GM23338 (cell line): Measurements from ENCODE around the gene PRR35. TPM values are rescaled to one million over a fixed set of nuclear protein-coding genes. Genes with fewer than 3 reads are reported as not detected.

Source experiments
- ATAC-seq: fragments of 200-7000 bp; cut with Tn5 transposase; 3 replicates; pipeline ENCODE4 v1.9.1; 2020
- DNase-seq: peaks from one replicate; pipeline ENCODE4 v3.0.0-alpha.2; 2015; ENCODE audit warnings: low spot score
- H2AFZ ChIP-seq: fragments of 200-600 bp; sonication (generic); 2 replicates; pipeline ENCODE4 v1.8.0; 2016; ENCODE audit warnings: antibody characterized with exemption, mild to moderate bottlenecking, moderate library complexity
- H3F3A ChIP-seq: fragments of 200-600 bp; sonication (generic); replicated peaks from 2 replicates; pipeline ENCODE4 v1.8.0; 2017; ENCODE audit warnings: antibody characterized with exemption, mixed run types, low read depth
- H3K27ac ChIP-seq: fragments of 200-600 bp; sonication (generic); 2 replicates; pipeline ENCODE4 v1.6.1; 2016; ENCODE audit warnings: low read depth
- H3K27me3 ChIP-seq: fragments of 200-600 bp; sonication (generic); 2 replicates; pipeline ENCODE4 v1.8.0; 2016; ENCODE audit warnings: mild to moderate bottlenecking, mixed run types, moderate library complexity; ENCODE audit not compliant: insufficient read depth
- H3K36me3 ChIP-seq: fragments of 200-600 bp; sonication (generic); 2 replicates; pipeline ENCODE4 v1.8.0; 2016; ENCODE audit warnings: mild to moderate bottlenecking; ENCODE audit not compliant: insufficient read depth
- H3K4me1 ChIP-seq: fragments of 200-600 bp; sonication (generic); 2 replicates; pipeline ENCODE4 v1.8.0; 2016; ENCODE audit warnings: mild to moderate bottlenecking, moderate library complexity; ENCODE audit not compliant: insufficient read depth
- H3K4me2 ChIP-seq: fragments of 200-600 bp; sonication (generic); 2 replicates; pipeline ENCODE4 v1.7.1; 2017; ENCODE audit warnings: mixed run types
- H3K4me3 ChIP-seq: fragments of 200-600 bp; sonication (generic); 2 replicates; pipeline ENCODE4 v1.6.1; 2016; ENCODE audit warnings: mixed run types
- H3K79me2 ChIP-seq: fragments of 200-600 bp; sonication (generic); replicated peaks from 2 replicates; pipeline ENCODE4 v1.8.0; 2017; ENCODE audit warnings: mild to moderate bottlenecking; ENCODE audit not compliant: insufficient read depth
- H3K9me2 ChIP-seq: fragments of 200-600 bp; sonication (generic); 2 replicates; pipeline ENCODE4 v1.8.0; 2017; ENCODE audit not compliant: insufficient read depth
- H4K20me1 ChIP-seq: fragments of 200-600 bp; sonication (generic); replicated peaks from 2 replicates; pipeline ENCODE4 v1.8.0; 2017; ENCODE audit warnings: mild to moderate bottlenecking; ENCODE audit not compliant: insufficient read depth
- H3K27ac Mint-ChIP-seq: 2 replicates; pipeline ENCODE4 v1.8.0; 2020; ENCODE audit warnings: inconsistent platforms, mild to moderate bottlenecking, moderate library complexity, mixed read lengths
- H3K27me3 Mint-ChIP-seq: 3 replicates; pipeline ENCODE4 v1.8.0; 2022; ENCODE audit warnings: low read depth, mild to moderate bottlenecking, moderate library complexity, mixed read lengths, inconsistent platforms; ENCODE audit not compliant: insufficient read depth, poor library complexity
- H3K36me3 Mint-ChIP-seq: 3 replicates; pipeline ENCODE4 v1.8.0; 2021; ENCODE audit warnings: low read depth, mild to moderate bottlenecking, inconsistent platforms, moderate library complexity, mixed read lengths
- H3K4me1 Mint-ChIP-seq: 3 replicates; pipeline ENCODE4 v1.8.0; 2020; ENCODE audit warnings: mild to moderate bottlenecking, inconsistent platforms, mixed read lengths
- H3K4me3 Mint-ChIP-seq: 3 replicates; pipeline ENCODE4 v1.8.0; 2021; ENCODE audit warnings: moderate library complexity, mild to moderate bottlenecking, inconsistent platforms, mixed read lengths
- H3K9me3 Mint-ChIP-seq: 3 replicates; pipeline ENCODE4 v1.8.0; 2020; ENCODE audit warnings: moderate library complexity, mild to moderate bottlenecking, inconsistent platforms, mixed read lengths
- CREB1 ChIP-seq: fragments of 250-450 bp; sonication (Bioruptor Pico); IDR thresholded peaks from 2 replicates; pipeline ENCODE4 v1.5.0; 2020; ENCODE audit warnings: low read depth, mild to moderate bottlenecking, moderate library complexity
- CTCF ChIP-seq, 2 experiments: fragments of 200-600 bp in 1 of 2; sonication (generic) in 1 of 2; conservative IDR thresholded peaks; 2 replicates each; pipeline versions ENCODE4 v1.5.1 to v1.6.1; 2016 to 2017; ENCODE audit warnings: antibody characterized with exemption in 2 of 2, low read depth in 2 of 2, mild to moderate bottlenecking in 2 of 2, moderate library complexity in 1 of 2
- ETS1 ChIP-seq: IDR thresholded peaks from 2 replicates; pipeline ENCODE4 v1.6.1; 2016; ENCODE audit warnings: antibody characterized with exemption
- EZH2 ChIP-seq: fragments of 200-600 bp; sonication (generic); IDR thresholded peaks from one replicate; pipeline ENCODE4 v1.8.0; 2017; ENCODE audit warnings: antibody characterized with exemption, mild to moderate bottlenecking, low read depth; ENCODE audit not compliant: unreplicated experiment
- EZH2phosphoT487 ChIP-seq: fragments of 200-600 bp; sonication (generic); IDR thresholded peaks from one replicate; pipeline ENCODE4 v1.8.1; 2018; ENCODE audit warnings: antibody characterized with exemption; ENCODE audit not compliant: unreplicated experiment
- JUNB ChIP-seq: IDR thresholded peaks from one replicate; pipeline ENCODE4 v1.6.1; 2016; ENCODE audit warnings: antibody characterized with exemption; ENCODE audit not compliant: unreplicated experiment
- NANOG ChIP-seq: IDR thresholded peaks from 2 replicates; pipeline ENCODE4 v1.6.1; 2016; ENCODE audit warnings: antibody characterized with exemption, borderline replicate concordance
- POLR2AphosphoS5 ChIP-seq: IDR thresholded peaks from 2 replicates; pipeline ENCODE4 v1.6.1; 2016; ENCODE audit warnings: antibody characterized with exemption, low read depth
- REST ChIP-seq: IDR thresholded peaks from one replicate; pipeline ENCODE4 v1.6.1; 2018; ENCODE audit warnings: antibody characterized with exemption; ENCODE audit not compliant: unreplicated experiment
- STAT1 ChIP-seq: IDR thresholded peaks from one replicate; pipeline ENCODE4 v1.6.1; 2016; ENCODE audit warnings: antibody characterized with exemption; ENCODE audit not compliant: unreplicated experiment
- ZNF114 ChIP-seq: fragments of 250-450 bp; sonication (Bioruptor Pico); IDR thresholded peaks from 2 replicates; pipeline ENCODE4 v1.5.0; 2020; ENCODE audit warnings: mild to moderate bottlenecking, moderate library complexity
- ZNF331 ChIP-seq: fragments of 250-450 bp; sonication (Bioruptor Pico); IDR thresholded peaks from 2 replicates; pipeline ENCODE4 v1.5.0; 2020; ENCODE audit warnings: low read depth, mild to moderate bottlenecking, moderate library complexity
- polyA plus RNA-seq: library from polyadenylated mRNA; unstranded; fragments of >200 nt; fragmentation: Nextera tagmentation; extraction: Ambion mirVana; gene quantifications from 2 replicates; pipeline ENCODE4 v1.2.1, GENCODE V29; 2016
- total RNA-seq: library from RNA; depleted of rRNA; stranded (reverse); fragments of >200 nt; shearing (Covaris generic); gene quantifications from 2 replicates; pipeline ENCODE4 v1.2.3, GENCODE V29; 2014

PRR35 gene
- total and polyA plus RNA-seq, 2 experiments from 2014 or later, result 0.32 to 1.4 TPM

GRCh38 chr16:609316-609715 is 49.1 kb downstream of the PRR35 start:
- H3K4me3 Mint-ChIP-seq, result no peak overlapping the region
- Histone ChIP-seq H3K36me3 (no peaks in the 10 kb centered on the region), H3K9me2 (no peaks in the 10 kb centered on the region), H4K20me1 (peaks cover 4% of the 10 kb centered on the region; the same call in 1 of the 2 replicates), H3K4me3 (no peak overlapping the region), H3K27me3 (no peaks in the 10 kb centered on the region), H3K79me2 (peaks cover 9% of the 10 kb centered on the region), H3K4me2 (no peak overlapping the region), H2AFZ (no peak overlapping the region), H3K27ac (no peak overlapping the region), H3F3A (peaks cover 4% of the 10 kb centered on the region), H3K4me1 (no peaks in the 10 kb centered on the region)
- ATAC-seq (no peak), DNase-seq (no peak)
- H3K27me3 Mint-ChIP-seq, result peaks cover 16% of the 10 kb centered on the region
- TF ChIP-seq EZH2phosphoT487, result no peak
- TF ChIP-seq ETS1, result no peak
- TF ChIP-seq NANOG, result no peak
- no peak overlapping the region for H3K27ac Mint-ChIP-seq
- peaks cover 9% of the 10 kb centered on the region for H3K4me1 Mint-ChIP-seq
- H3K36me3 Mint-ChIP-seq, result peaks cover 22% of the 10 kb centered on the region
- peaks cover 28% of the 10 kb centered on the region for H3K9me3 Mint-ChIP-seq

GRCh38 chr16:609984-610383 is 49.8 kb downstream of the PRR35 start:
- TF ChIP-seq ZNF331 (no peak), ETS1 (no peak), EZH2 (no peak), ZNF114 (CRISPR knock-in tag) (no peak), STAT1 (no peak), POLR2AphosphoS5 (no peak), REST (no peak), CTCF (conservative IDR thresholded peaks at IDR 0.05; ENCODE audit: low read depth in 2 of 2) (no peak), CREB1 (CRISPR knock-in tag) (no peak), JUNB (no peak), NANOG (no peak), EZH2phosphoT487 (no peak)
- DNase-seq (no peak), ATAC-seq (no peak)
- H3K27ac Mint-ChIP-seq, result no peak overlapping the region
- H3K36me3 Mint-ChIP-seq, result peaks cover 21% of the 10 kb centered on the region
- Histone ChIP-seq H3K9me2 (no peaks in the 10 kb centered on the region), H3K27ac (no peak overlapping the region), H2AFZ (no peak overlapping the region), H3K4me1 (no peaks in the 10 kb centered on the region), H3K36me3 (no peaks in the 10 kb centered on the region), H3K4me3 (no peak overlapping the region), H3K79me2 (peaks cover 2% of the 10 kb centered on the region; the same call in 1 of the 2 replicates), H3K27me3 (no peaks in the 10 kb centered on the region), H3F3A (peaks cover 4% of the 10 kb centered on the region), H3K4me2 (no peak overlapping the region), H4K20me1 (peaks cover 4% of the 10 kb centered on the region)
- H3K27me3 Mint-ChIP-seq, result peaks cover 15% of the 10 kb centered on the region
- no peak overlapping the region for H3K4me3 Mint-ChIP-seq
- H3K9me3 Mint-ChIP-seq, result peaks cover 21% of the 10 kb centered on the region
- peaks cover 9% of the 10 kb centered on the region for H3K4me1 Mint-ChIP-seq
